Uterus (tissue), 4 donors: ENCODE data around the gene SOCS6. TPM values are rescaled to one million over a fixed set of nuclear protein-coding genes. Genes with fewer than 3 reads are reported as not detected.
"Not testable (repeated sequence)": the region's sequence is repeated elsewhere in the genome, so short reads cannot be mapped to it uniquely, and the experiment has no call there.

ENCODE experiments used
- DNase-seq, 2 donors: peaks; one replicate each; pipeline ENCODE4 v3.0.0-alpha.2; 2019 to 2020
- H3K27ac ChIP-seq, 2 donors: fragments of 200-600 bp; sonication (generic); 1 replicate in 1 of 2; 2 replicates in 1 of 2; pipeline ENCODE4 v1.5.1; 2016 to 2018
- H3K27me3 ChIP-seq, 2 donors: fragments of 200-600 bp; sonication (generic); one replicate each; pipeline ENCODE4 v1.5.1; 2018 to 2019; ENCODE audit warnings: control low read depth in 1 of 2
- H3K36me3 ChIP-seq, 2 donors: fragments of 200-600 bp; sonication (generic); one replicate each; pipeline ENCODE4 v1.5.1; 2019; ENCODE audit warnings: control low read depth in 1 of 2
- H3K4me1 ChIP-seq, 2 donors: fragments of 200-600 bp; sonication (generic); one replicate each; pipeline ENCODE4 v1.5.1; 2018 to 2019; ENCODE audit warnings: control low read depth in 1 of 2
- H3K4me3 ChIP-seq, 2 donors: fragments of 200-600 bp; sonication (generic); 1 replicate in 1 of 2; 2 replicates in 1 of 2; pipeline ENCODE4 v1.5.1; 2018 to 2019; ENCODE audit warnings: mild to moderate bottlenecking in 1 of 2
- H3K9me3 ChIP-seq, 2 donors: fragments of 200-600 bp; sonication (generic); one replicate each; pipeline ENCODE4 v1.5.1; 2019; ENCODE audit warnings: control low read depth in 1 of 2
- POLR2A ChIP-seq, 2 donors: fragments of 450-650 bp; IDR thresholded peaks; one replicate each; pipeline ENCODE4 v1.6.1; 2016; ENCODE audit warnings: antibody characterized with exemption in 2 of 2, mild to moderate bottlenecking in 1 of 2, moderate library complexity in 1 of 2
- intact Hi-C: fragments of 100-400 bp; cut with DNase I; formaldehyde crosslinking; loops from one replicate; pipeline ENCODE4 v1.15.1; 2023; ENCODE audit warnings: low total_unique reads
- total RNA-seq, 4 donors: library from RNA; depleted of rRNA in 3 of 4; stranded (reverse); fragments of >200 nt in 3 of 4; gene quantifications; one replicate each; pipeline versions ENCODE4 v1.1.0 to v1.2.4, GENCODE V29; 2014 to 2023
- TF ChIP-seq, protein P1 (sequence below), 4 experiments: fragments of 200-600 bp in 2 of 4; fragments of 450-650 bp in 2 of 4; sonication (generic) in 2 of 4; IDR thresholded peaks; one replicate each; pipeline ENCODE4 v1.5.1; 2016 to 2019; ENCODE audit warnings: antibody characterized with exemption in 4 of 4, mild to moderate bottlenecking in 2 of 4, moderate library complexity in 1 of 4
- donor health status: DM: yes; HTN: yes; CAD: no.

Gene SOCS6
- total RNA-seq, 4 donors from 2014 or later: 12.9 to 59.5 (median 19.9) TPM

DNA sequence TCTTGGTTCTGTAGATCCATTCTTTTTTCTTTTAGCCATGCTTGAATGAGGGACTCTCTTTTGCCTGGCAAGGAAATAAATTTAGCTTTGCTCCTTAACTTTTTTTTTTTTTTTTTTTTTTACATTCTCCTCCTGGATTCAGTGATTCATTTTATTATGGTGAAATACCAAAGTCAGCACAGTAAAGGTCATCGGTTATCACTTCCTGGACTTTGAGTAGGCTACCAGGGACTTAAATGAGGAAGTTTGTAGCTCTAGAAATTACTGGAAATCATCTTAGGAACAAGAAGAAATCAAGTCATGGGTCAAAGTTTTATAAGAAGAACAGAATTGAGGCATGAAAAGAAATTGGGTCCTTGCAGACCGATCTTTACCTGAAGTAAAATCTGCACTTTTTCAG is 75.0 kb downstream of the SOCS6 start:
- TF ChIP-seq POLR2A (IDR thresholded peaks at IDR 0.05): no peak
- TF ChIP-seq, protein P1, sequence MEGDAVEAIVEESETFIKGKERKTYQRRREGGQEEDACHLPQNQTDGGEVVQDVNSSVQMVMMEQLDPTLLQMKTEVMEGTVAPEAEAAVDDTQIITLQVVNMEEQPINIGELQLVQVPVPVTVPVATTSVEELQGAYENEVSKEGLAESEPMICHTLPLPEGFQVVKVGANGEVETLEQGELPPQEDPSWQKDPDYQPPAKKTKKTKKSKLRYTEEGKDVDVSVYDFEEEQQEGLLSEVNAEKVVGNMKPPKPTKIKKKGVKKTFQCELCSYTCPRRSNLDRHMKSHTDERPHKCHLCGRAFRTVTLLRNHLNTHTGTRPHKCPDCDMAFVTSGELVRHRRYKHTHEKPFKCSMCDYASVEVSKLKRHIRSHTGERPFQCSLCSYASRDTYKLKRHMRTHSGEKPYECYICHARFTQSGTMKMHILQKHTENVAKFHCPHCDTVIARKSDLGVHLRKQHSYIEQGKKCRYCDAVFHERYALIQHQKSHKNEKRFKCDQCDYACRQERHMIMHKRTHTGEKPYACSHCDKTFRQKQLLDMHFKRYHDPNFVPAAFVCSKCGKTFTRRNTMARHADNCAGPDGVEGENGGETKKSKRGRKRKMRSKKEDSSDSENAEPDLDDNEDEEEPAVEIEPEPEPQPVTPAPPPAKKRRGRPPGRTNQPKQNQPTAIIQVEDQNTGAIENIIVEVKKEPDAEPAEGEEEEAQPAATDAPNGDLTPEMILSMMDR (IDR thresholded peaks at IDR 0.05): no peak
- H3K27me3 ChIP-seq: no peaks in the 10 kb centered on the region
- H3K4me3 ChIP-seq: no peak overlapping the region
- no peak overlapping the region for H3K27ac ChIP-seq
- DNase-seq: no peak
- no peaks in the 10 kb centered on the region for H3K9me3 ChIP-seq
- H3K4me1 ChIP-seq: no peaks in the 10 kb centered on the region
- H3K36me3 ChIP-seq: no peaks in the 10 kb centered on the region
- intact Hi-C loops: no loop called here

DNA sequence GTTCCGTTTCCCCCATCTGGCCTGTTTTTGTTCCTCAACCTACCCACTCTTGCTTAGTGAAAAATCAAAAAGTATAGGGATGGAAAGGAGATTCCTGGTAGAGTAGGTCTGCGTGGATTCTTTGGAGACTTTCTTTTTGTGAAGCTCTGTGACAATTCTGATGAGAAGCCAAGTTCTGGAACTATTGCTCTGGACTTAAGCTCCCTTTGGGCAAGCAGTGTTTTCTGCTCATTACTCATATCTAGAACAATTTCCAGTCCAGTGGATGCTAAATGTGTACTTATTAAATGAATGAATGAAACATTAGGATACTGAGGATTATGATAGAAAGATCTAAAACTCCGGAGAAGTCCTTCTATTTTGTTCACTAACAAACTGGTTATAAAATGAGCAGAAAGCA is 76.5 kb downstream of the SOCS6 start:
- H3K36me3 ChIP-seq: no peaks in the 10 kb centered on the region
- H3K9me3 ChIP-seq: no peaks in the 10 kb centered on the region
- intact Hi-C loops: no loop called here
- no peaks in the 10 kb centered on the region for H3K4me1 ChIP-seq
- TF ChIP-seq POLR2A (IDR thresholded peaks at IDR 0.05): no peak
- TF ChIP-seq, protein P1 (IDR thresholded peaks at IDR 0.05): no peak
- H3K27me3 ChIP-seq: no peaks in the 10 kb centered on the region
- DNase-seq: no peak
- no peak overlapping the region for H3K27ac ChIP-seq
- no peak overlapping the region for H3K4me3 ChIP-seq

DNA sequence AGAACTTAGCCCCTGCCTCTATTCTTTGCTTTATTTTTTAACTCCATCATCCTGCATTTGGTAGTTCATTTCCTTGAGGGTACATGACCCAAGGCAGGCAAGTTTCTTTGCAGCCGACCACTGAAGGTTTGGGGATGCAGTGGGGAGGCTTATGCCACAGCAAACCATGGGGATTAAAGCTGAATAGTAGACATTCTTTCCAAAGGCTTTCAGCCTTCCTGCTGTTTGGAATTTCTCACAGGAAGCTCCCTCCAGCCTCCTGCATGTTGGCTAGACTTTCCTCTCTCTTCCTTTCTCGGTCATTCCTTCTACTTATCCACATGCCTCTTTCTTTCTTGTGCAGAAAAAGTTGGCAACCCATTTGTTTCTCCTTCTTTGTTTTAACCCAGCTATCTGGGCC is 77.3 kb downstream of the SOCS6 start:
- intact Hi-C loops: no loop called here
- no peak for TF ChIP-seq POLR2A (IDR thresholded peaks at IDR 0.05)
- TF ChIP-seq, protein P1 (IDR thresholded peaks at IDR 0.05): no peak
- Histone ChIP-seq H3K4me1 (no peaks in the 10 kb centered on the region), H3K36me3 (no peaks in the 10 kb centered on the region), H3K9me3 (no peaks in the 10 kb centered on the region), H3K27ac (no peak overlapping the region), H3K27me3 (no peaks in the 10 kb centered on the region), H3K4me3 (no peak overlapping the region)
- no peak for DNase-seq

DNA sequence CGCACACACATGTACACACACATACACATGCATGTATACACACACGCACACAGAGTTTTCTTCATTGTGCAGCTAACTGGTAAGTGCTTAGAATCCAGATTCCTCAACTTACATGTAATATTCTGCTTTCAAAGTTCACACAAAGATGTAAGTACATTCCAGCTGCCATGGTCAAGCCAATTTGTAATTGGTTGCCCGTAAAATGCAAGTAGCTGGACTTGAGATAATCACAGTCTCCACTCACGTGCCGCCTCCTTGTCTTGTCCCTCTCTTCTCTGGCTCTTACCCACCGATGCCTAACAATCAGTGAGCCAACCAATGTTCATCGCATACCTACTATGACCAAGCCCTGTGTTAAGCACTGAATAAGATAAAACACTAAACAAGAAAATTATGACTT is 77.8 kb downstream of the SOCS6 start:
- TF ChIP-seq, protein P1 (IDR thresholded peaks at IDR 0.05): no peak
- no peak for TF ChIP-seq POLR2A (IDR thresholded peaks at IDR 0.05)
- Histone ChIP-seq H3K27me3 (no peaks in the 10 kb centered on the region), H3K36me3 (no peaks in the 10 kb centered on the region), H3K4me3 (no peak overlapping the region), H3K4me1 (no peaks in the 10 kb centered on the region), H3K27ac (no peak overlapping the region), H3K9me3 (no peaks in the 10 kb centered on the region)
- no peak for DNase-seq
- intact Hi-C loops: no loop called here

DNA sequence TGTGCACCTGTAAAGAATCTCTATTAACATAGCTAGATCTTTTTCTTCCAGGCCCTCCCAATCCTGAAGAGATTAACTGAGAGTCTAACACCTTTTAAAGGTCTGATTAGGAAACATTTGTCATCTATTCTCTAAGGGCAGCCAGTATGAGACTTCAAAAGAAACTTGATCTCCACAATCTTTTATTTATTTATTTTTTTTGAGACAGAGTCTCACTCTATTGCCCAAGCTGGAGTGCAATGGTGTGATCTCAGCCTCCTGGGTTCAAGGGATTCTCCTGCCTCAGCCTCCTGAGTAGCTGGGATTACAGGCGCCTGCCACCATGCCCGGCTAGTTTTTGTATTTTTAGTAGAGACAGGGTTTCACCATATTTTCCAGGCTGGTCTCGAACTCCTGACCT is 78.5 kb downstream of the SOCS6 start:
- H3K27ac ChIP-seq, H3K9me3 ChIP-seq, H3K4me1 ChIP-seq, H3K36me3 ChIP-seq, DNase-seq, intact Hi-C loops, H3K4me3 ChIP-seq, H3K27me3 ChIP-seq: not testable (repeated sequence)

DNA sequence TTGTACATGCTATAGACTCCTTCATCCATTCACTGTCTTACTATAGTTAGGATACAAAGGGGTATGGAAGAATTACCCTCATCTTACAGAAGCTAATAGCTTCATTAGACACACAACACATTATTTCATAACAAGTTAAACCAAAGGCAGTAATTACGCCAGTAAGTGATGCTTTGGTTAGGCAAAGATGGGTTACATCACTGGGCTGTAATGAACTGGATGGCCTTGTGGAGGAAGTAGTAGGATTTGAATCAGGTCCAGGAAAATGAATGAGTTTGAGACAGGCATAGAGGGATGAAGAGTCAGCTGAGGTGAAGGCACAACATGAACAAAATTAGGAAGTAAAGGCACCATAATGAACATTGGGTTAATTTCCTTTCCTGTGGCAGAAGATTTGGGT is 80.1 kb downstream of the SOCS6 start:
- TF ChIP-seq POLR2A (IDR thresholded peaks at IDR 0.05): no peak
- TF ChIP-seq, protein P1 (IDR thresholded peaks at IDR 0.05): no peak
- intact Hi-C loops: no loop called here
- Histone ChIP-seq H3K27me3 (no peaks in the 10 kb centered on the region), H3K27ac (no peak overlapping the region), H3K4me1 (no peaks in the 10 kb centered on the region), H3K9me3 (no peaks in the 10 kb centered on the region), H3K36me3 (no peaks in the 10 kb centered on the region), H3K4me3 (no peak overlapping the region)
- DNase-seq: no peak
